Kidney epithelial cell (primary cell): ENCODE data around the gene SLC10A6. TPM values are rescaled to one million over a fixed set of nuclear protein-coding genes. Genes with fewer than 3 reads are reported as not detected.
A peak's percentile ranks its signal among the peaks of the same experiment; 100 is the strongest.

Experiments used
- DNase-seq: peaks from one replicate; pipeline ENCODE4 v3.0.0-alpha.2; 2010; ENCODE audit warnings: low read depth
- H3K27me3 ChIP-seq: 2 replicates; pipeline ENCODE4 v1.6.0; 2011; ENCODE audit warnings: low read length; ENCODE audit not compliant: control insufficient read depth, insufficient read depth
- H3K36me3 ChIP-seq: 2 replicates; pipeline ENCODE4 v1.5.1; 2011; ENCODE audit warnings: low read length; ENCODE audit not compliant: control insufficient read depth, insufficient read depth
- H3K4me3 ChIP-seq: 2 replicates; pipeline ENCODE4 v1.5.1; 2011; ENCODE audit warnings: low read depth, mild to moderate bottlenecking, control low read depth, low read length
- total RNA-seq: library from RNA; depleted of rRNA; stranded (reverse); fragments of >200 nt; gene quantifications from 2 replicates; pipeline ENCODE4 v1.2.3, GENCODE V29; 2015
- TF ChIP-seq, protein P1 (sequence below): IDR thresholded peaks from 2 replicates; pipeline ENCODE4 v1.5.1; 2011; ENCODE audit warnings: mild to moderate bottlenecking, moderate library complexity, low read length, control low read depth, inconsistent platforms; ENCODE audit not compliant: insufficient read depth, poor library complexity, severe bottlenecking

Gene SLC10A6
- total RNA-seq, 1 donor from 2014 or later, result not detected

DNA sequence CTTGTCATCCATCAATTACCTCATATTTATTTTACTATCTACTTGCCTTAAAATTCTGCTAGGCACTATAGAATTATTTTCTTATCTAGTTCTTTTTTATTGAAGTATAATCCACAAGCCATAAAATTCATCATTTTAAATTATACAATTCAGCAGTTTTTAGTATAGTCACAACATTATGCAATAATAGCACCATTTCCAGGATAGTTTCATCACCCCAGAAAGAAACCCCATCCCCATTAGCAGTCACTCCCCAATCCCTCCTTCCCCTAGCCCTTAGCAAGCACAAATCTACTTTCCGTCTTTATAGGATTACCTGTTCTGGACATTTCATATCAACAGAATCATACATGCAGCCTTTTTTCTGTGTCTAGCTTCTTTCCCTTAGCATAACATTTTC is 15.6 kb downstream of the SLC10A6 start:
- DNase-seq, result no peak
- no peaks in the 10 kb centered on the region for H3K27me3 ChIP-seq
- TF ChIP-seq, protein P1, sequence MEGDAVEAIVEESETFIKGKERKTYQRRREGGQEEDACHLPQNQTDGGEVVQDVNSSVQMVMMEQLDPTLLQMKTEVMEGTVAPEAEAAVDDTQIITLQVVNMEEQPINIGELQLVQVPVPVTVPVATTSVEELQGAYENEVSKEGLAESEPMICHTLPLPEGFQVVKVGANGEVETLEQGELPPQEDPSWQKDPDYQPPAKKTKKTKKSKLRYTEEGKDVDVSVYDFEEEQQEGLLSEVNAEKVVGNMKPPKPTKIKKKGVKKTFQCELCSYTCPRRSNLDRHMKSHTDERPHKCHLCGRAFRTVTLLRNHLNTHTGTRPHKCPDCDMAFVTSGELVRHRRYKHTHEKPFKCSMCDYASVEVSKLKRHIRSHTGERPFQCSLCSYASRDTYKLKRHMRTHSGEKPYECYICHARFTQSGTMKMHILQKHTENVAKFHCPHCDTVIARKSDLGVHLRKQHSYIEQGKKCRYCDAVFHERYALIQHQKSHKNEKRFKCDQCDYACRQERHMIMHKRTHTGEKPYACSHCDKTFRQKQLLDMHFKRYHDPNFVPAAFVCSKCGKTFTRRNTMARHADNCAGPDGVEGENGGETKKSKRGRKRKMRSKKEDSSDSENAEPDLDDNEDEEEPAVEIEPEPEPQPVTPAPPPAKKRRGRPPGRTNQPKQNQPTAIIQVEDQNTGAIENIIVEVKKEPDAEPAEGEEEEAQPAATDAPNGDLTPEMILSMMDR, result no peak
- no peak overlapping the region for H3K4me3 ChIP-seq
- H3K36me3 ChIP-seq, result no peaks in the 10 kb centered on the region

DNA sequence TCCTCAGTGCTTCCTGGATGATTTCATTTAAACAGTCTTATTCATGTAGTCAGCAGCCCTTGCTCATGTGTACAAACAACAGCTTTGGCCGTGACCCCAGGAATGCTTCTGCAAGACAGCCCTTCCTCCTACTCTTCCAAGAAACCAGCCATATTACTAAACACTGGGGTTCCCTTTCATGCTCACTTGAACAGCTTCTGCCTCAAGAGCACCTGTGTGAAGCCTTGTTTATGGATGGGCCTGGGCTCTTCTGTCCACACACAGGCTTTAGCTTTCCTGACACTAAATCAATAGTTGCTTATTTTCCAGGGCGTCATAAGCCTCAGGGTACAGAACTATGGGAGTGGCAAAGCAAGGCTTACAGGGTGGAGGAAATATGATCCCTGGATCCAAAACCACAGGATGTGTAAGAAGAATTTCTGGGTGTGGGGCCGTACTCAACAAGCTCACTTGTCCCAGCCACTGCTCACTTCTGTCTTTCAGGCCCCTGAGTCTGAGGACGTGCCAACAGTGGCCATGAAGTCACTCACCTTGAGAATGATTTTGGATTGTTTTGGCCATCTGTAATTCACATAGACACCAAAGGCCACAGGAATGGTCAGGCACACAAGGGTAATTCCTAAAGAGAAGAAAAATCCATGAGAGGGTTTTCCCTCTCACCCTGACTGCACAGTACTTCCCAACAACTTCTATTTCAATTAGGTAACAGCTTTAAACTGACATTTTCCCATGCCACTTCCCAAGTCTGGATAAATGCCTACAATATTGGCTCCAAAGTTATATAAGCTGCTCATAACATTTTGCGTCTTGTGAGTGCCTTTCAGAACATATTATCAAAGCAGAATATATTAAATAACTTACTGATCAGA is 17.7 kb downstream of the SLC10A6 start:
- peak; percentile 63 for DNase-seq
- no peaks in the 10 kb centered on the region for H3K36me3 ChIP-seq
- H3K4me3 ChIP-seq, result no peak overlapping the region
- TF ChIP-seq, protein P1, result no peak
- no peaks in the 10 kb centered on the region for H3K27me3 ChIP-seq

DNA sequence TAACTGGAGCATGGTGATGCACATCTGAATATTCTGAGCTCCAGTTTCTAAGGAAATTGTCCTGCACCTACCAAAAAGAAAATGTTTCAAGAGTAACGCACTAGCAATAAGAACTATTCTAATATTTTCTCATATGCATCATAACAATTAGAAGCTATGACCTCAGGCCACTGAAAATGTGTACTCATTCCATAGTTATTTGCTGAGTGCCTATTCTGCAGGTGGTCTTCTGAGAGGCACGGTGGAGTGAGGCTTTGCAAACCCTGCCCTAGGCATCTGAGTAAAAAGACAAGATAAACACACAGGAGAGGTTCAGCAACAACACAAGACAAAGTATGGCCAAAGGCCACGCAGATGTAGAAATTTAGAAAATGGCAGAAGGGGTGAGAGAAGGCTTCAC is 23.7 kb downstream of the SLC10A6 start:
- no peaks in the 10 kb centered on the region for H3K36me3 ChIP-seq
- DNase-seq, result no peak

DNA sequence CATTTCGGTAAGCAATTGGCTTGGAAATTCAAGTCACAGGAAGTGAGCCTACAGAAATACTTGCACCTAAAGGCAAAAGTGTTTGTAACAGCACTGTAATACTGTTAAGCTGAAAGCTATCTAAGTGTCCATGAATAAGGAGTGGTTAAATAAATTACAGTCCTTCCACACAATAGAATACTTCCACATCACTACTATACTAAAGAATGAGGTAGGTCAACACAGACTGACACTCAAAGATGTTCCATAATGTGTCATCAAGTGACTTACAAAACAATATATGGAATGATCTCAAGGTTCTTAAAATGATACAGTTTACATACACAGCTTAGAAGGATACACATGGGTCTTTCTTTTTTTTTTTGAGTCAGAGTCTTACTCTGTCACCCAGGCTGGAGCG is 27.0 kb downstream of the SLC10A6 start:
- H3K36me3 ChIP-seq, result no peaks in the 10 kb centered on the region
- TF ChIP-seq, protein P1, result no peak
- H3K4me3 ChIP-seq, result no peak overlapping the region
- H3K27me3 ChIP-seq, result no peaks in the 10 kb centered on the region
- no peak for DNase-seq

More for the DNA sequence above, 23.7 kb downstream of the SLC10A6 start:
- TF ChIP-seq, protein P1, result no peak
- H3K27me3 ChIP-seq, result no peaks in the 10 kb centered on the region
- H3K4me3 ChIP-seq, result no peak overlapping the region

DNA sequence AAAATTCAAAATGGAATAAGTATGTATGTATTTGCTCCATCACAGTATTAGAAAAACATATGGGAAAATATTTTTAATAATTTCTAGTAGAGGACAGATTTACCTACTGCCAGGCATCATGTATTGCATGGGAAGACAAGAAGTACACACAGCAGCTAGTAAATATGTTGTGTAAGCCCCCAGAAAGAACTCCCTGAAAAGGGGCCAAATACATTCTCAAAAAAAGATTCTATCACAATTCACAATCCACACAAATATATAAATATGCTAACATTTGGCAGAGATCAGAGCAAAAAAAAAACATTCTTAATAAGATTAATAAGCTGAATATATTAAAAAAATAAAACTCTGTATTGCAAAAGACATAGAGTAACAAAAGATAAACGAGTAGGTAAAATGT is 28.0 kb downstream of the SLC10A6 start:
- no peaks in the 10 kb centered on the region for H3K27me3 ChIP-seq
- TF ChIP-seq, protein P1, result no peak

More for the DNA sequence above, 28.0 kb downstream of the SLC10A6 start:
- no peak for DNase-seq
- H3K4me3 ChIP-seq, result no peak overlapping the region
- H3K36me3 ChIP-seq, result no peaks in the 10 kb centered on the region
